SK-N-DZ (cell line): ENCODE measurements around the gene ENO1.
A peak's percentile ranks its signal among the peaks of the same experiment; 100 is the strongest.
"Not testable (repeated sequence)": the region's sequence is repeated elsewhere in the genome, so short reads cannot be mapped to it uniquely, and the experiment has no call there.

Experiments
- DNase-seq: peaks from one replicate; pipeline ENCODE4 v3.0.0-alpha.2; 2015; ENCODE audit warnings: low spot score

Gene ENO1

DNA sequence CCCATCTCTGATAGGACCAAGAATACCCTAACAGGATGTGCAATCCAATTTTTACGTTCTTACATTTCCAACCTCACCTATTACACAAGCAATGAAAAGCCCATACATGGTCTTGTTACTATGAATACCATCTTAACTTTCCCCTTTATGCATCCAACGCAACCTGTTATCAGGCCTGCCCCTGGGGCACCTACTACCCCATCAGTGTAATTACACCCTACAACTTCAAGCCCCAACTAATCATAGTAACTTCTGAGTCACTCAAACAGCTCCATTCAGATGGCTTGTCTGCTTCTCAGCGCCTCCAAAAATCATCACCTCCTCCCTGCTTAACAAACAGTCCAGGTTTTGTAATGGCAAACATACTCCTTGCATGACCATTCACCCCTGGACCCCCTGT lies 18.3 kb upstream of the ENO1 start:
- DNase-seq: not testable (repeated sequence)

DNA sequence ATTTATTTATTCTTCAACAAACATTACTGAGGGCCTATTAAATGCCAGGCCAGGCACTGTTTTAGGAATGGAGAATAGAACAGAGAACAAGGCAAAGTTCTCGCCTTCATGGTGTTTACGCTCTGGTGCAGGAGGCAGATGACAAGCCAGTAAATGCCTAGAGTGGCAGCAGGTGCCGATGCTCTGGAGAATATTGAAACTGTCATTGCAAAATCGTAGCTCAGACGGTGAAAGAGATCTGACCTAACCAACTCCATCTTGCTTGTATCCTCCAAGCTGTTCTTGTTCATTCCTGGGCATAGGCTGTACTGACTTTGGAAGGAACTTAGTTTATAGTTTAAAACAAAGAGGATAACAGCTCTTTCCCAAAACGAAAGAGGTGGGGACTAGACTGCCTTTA lies 13.5 kb upstream of the ENO1 start:
- DNase-seq: no peak

DNA sequence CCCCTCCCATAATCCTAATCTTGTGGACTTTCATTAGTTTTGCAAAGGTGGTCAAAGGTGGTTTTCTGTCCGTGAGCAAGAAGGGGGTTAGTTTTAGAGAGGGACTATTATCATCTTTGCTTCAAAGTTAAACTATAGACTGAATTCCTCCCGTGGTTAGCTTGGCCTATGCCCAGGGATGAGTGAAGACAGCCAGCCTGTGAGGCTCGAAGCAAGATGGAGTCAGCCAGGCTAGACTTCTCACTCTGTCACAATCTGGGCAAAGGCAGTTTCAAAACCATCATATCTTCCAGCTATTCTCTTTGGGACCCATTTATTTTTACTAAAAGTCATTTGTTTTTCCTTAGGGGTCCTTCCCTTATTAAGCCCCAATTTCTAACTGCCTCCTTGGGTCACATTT lies 12.9 kb upstream of the ENO1 start:
- DNase-seq: no peak

DNA sequence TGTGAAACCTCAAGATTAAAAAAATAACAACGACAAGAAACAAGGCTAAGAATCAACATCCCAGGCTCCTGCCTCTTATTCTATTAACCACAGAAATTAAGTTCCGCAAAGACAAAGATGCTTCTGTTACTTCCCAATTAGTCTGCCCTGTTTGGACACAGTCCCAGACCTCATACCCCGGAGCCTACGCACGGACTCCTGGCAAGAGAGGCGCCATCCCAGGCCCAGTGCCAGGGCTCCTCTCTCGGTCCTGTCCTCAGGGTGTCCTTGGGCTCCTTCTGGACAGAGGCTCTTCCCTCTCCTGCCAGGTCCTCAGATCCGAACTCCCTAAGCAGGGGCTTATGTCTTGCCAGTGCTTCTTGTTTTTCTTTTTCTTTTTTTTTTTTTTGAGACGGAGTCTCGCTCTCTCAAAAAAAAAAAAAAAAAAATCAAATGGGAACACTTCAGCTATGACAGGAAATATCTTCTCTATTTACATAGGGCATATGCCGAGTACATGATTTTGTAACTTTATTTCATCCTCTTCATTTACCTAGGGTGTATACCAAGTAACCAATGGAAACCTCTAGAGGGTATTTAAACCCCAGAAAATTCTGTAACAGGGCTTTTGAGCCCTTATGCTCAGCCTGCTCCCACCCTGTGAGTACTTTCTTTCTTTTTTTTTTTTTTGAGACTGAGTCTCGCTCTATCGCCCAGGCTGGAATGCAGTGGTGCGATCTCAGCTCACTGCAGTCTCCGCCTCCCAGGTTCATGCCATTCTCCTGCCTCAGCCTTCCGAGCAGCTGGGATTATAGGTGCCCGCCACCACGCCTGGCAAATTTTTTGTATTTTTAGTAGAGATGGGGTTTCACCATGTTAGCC lies 11.7 kb upstream of the ENO1 start:
- DNase-seq: no peak

DNA sequence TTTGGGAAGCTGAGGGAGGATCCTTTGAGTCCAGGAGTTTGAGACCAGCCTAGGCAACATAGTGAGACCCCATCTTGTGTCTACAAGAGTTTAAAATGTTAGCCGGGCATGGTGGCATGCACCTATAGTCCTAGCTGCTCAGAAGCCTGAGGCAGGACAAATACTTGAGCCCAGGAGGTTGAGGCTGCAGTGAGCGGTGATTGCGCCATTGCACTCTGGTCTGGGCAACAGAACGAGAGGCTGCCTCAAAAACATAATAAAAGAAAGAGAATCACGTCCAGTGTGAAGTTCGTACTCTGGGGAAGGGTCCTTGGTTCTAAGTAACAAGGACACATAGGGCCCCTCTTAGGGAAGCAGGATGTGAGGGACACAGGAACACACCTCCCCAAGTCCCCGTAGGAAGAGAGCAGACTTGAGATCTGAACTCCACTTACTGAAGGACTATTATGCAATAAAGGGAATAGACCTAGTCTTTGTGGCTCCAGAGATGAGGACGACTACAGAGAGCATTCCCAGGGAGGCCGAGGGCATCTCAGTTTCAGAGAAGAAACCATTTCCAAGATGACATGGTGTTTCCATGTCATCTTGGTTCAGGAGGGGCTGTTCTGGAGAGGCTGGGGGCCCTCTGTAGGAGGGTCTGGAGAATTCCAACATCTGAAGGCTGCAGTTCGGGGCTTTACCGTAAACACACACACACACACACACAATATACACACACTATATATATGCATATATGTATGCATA lies 10.8 kb upstream of the ENO1 start:
- DNase-seq: no peak

DNA sequence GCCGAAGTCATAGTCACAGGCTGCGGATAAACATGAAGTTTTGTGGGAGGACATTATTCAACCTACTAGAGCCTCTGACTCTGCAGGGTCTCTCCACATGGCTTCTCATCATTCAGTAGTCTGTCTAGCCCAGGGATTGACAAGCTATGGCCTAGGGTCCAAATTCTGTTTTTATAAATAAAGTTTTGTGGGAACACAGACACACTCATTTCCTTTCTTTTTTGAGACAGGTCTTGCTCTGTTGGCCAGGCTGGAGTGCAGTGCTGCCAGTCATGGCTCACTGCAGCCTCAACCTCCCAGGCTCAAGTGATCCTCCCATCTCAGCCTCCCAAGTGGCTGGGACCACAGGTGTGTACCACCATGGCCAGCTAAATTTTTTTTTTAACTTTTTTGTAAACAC lies 8.1 kb upstream of the ENO1 start:
- DNase-seq: no peak

DNA sequence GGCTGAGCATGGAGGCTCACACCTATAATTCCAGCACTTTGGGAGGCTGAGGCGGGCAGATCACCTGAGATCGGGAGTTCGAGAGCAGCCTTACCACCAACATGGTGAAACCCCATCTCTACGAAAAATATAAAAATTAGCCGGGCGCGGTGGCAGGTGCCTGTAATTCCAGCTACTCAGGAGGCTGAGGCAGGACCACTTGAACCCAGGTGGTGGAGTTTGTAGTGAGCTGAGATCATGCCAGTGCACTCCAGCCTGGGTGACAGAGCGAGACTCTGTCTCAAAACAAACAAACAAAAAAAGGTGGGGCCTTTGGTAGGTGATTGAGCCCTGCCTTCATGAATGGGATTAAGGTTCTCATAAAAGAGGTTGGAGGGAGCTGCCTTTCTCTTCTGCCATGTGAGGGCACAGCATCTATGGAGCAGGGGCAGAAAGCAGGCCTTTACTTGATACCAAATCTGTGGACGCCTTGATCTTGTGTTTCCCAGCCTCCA lies 7.6 kb upstream of the ENO1 start:
- DNase-seq: not testable (repeated sequence)

DNA sequence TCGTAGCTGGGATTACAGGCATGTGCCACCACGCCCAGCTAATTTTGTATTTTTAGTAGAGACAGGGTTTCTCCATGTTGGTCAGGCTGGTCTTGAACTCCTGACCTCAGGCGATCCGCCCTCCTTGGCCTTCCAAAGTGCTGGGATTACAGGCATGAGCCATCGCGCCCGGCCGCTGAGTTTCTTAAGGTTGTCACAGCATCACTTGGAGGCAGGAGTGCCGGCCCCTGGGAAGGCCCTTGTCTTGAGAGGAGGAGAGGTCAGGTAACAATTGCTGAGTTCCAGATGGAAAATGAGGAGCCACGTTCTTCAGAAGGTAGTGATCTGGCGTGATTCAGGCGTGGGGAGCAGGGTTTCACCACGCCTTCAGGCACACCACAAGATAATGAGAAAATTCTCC lies 5.6 kb upstream of the ENO1 start:
- not testable (repeated sequence) for DNase-seq

DNA sequence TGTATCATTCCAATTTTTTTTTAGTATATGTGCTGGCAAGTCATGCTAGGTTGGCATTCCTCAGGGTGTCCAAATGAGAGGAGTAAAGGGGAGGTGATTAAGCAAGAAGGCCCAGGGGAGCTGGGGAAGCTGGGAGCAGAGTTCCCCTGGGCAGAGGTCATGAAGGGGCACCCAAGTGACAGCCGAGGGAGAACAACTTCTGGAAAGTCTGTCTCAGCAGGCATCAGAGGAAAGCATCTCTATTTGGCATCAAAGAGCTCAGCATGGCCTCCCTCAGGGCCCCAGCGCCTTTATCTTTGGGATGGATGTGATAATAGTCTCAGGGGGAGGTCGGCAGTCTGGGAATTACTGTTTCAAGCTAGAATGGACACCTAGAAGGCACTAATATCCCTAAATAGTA lies 5.0 kb upstream of the ENO1 start:
- no peak for DNase-seq

DNA sequence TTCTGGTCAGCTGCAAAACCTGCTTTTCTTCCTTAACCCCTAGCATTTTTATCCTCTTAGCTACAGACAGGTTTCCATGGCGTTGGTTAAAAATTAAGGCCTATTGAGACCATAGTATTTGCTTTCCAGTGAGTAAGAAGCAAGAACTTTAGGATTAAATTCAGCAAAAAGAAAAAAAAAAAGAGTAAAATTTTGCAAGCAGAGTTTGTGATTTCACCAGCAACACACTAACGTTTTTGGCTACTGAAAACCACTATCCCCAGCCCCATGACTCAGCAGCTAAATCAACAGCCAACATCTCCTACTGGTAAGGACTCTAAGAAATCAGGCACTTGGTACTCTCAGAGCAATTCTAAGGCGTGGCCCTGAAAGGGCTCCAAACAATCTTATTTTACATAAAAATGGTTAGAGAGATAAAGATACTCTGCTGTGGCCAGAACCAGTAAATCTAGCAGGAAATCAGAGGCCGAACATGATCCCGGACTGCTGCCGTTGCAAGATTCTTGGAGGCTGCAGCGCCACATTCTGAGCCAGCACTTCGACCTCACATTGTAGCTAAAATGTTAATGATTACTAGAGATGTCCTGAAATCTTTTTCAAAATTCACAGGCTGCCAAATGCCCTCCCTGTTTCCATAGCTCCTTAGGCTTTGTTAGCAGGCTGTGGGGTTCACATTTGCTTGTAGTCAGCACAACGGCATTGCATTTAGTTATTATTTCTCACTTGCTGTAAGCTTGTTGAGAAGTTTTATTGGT lies 1.6 kb upstream of the ENO1 start:
- DNase-seq: no peak

DNA sequence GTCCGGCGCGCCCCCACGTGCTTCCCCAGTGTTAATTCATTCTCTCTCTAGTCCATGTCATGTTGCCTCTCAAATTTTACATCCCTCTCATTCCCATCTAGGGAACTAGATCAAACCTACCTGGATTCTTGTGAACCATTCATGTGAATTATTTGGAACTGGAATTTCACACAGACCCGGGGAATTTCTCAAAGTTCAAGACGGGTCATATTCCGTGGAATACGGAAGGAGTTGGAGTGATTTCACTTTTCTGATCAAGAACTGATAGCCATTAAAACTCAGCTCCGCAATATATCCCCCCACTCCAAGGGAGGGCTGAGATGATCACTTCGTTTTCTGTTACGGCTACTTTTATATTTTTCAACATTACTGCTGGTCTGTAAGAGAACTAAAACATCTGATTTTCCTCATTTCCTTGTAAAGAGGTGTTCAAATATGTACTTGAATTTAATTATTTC lies 1.0 kb upstream of the ENO1 start:
- DNase-seq: no peak

DNA sequence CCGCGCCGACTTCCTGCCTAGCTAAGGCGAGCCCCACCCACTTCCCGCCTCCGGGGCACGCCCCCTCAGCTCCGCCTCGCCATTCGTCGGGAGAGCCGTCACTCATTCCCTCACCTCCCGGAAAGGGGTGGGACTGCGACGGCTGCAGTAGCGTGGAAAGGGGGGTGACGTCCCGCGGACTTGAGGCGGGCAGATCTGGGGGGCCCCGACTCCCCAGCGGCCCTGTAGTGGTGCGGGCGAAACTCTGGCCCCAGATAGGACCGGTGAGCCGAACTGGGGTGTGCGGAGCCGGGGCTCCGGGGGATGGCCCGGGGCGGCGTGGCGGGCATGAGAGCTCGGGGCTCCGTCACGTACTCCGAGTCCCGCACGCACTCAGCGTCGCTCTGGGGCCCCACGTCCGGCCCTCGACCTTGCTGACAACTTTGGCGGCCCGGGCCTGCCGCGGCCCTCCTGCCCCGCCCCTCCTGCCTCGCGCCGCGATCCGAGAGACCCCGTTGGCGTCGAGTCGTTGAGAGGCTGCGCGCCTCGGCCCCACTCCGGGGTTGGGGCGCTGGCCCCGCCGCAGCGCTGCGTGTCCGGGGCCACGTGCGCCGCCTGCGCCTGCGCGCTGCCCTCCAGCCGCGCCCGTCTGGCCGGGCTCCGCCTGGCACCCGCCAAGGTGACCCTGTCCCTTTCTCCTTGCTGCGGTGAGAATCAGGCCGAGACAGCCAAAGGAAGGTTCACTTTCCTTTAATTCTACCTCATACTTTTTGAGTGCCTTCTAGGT lies 395 bp upstream of the ENO1 start:
- peak; percentile 93 for DNase-seq

DNA sequence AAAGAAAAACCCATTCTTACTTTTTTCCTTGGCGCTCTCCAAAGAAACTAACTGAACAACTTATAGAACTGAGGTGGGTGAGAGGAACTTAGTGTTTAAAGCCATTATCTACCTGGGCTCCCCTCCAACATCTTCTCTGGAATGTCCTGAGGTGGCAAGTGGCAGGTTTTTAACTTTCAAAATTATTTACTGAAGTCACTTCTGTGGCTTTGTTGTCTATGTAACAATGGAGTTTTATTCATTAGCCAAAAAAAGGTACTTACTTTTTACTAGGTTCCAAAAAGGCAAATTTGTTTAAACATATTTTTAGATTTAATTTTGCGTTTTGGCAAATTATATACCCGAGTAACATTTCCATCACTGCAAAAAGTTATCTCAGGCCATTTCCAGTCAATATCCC lies 2.4 kb downstream of the ENO1 start:
- no peak for DNase-seq

DNA sequence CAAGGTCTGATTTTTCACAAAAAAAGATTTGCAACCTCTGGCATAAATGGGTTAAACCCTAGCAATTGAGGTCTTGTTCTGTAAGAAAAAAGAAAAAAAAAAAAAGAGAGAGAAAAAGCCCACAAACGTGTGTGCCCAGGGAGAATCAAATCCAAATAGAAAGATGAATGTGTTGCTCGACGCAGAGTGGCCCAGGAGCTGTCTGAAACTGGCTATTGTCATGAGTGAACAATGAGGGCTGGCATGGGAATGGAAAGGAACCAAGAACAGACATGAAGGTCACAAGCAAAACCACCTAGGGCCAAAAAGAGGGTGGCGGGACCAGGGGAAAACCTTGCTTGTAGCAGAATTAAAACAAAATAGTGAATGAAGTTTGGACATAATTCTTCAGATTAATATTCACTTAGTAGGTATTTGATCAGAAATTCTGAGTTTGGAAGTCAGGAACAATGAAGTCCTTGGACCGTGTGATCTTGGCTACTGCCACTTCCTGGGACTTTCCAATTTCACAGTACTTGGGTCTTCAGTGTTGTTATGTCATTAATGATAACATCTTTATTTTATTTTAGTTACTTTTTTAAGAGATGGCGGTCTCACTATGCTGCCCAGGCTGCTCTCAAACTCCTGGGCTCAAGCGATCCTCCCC lies 3.1 kb downstream of the ENO1 start:
- no peak for DNase-seq

DNA sequence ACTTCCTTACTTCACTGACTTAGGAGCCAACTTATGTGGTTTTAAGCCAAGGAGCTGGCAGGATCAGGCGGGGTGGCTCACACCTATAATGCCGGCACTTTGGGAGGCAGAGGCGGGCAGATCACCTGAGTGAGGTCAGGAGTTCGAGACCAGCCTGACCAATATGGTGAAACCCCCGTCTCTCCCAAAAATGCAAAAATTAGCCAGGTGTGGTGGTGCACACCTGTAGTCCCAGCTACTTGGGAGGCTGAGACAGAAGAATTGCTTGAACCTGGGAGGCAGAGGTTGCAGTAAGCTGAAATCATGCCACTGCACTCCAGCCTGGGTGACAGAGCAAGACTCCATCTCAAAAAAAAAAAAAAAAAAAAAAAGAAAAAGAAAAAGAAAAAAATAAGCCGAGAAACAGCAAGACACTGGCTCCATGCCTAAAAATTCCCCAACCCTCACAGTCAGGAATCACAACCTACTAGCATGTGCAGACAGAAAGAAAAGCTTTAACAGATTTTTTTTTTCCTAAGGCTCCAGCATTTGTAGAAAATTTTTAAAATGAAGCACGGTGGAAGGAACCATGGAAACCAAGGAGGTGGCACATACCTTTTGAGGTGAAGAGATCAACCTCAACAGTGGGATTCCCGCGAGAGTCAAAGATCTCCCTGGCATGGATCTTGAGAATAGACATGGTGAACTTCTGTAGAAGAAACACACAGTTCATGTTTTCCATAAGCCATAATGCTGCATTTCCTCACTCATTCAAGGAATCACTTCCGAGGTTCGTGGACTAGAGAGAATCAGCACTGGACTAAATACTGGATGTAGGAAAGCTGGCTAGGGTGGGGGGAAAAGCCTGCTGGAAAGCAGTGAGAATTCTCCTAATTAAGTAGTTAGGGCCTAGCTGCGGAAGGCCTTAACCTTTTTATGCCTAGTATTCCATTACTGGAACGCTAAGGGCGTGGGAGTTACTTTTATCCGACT lies 4.0 kb downstream of the ENO1 start:
- DNase-seq: no peak

DNA sequence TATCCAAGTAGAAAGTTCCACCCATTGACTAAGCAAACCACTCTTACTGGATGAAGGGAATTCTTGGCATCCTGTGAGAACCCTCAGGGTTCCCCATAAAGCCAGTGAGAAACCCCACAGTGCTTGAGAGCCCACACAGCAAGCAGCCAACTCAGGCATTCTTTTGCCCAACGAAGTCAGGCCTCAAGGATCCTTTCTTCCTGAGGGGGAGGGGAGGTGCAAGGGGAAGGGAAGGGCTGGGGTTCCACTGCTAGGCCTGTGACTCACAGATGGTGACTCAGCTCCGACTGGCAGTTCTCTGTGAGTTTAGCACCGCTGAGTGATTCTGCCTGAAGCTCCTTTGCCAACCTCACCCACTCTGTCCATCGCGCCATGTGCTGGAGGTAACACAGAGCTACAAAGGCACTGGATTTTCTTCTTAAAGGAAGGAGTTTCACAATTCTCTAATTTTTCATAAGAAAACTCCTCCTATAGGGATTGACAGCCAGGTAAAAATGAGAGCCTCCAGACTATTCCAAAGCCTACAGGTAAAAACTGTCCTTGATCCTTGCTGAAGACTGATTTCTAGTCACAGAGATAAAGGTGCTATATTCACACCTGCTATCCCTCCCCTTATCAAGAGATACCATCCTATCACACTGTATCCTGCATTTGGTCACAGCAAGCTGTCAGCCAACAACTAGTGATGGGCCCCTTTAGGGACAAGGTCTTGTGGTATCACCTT lies 4.8 kb downstream of the ENO1 start:
- no peak for DNase-seq

DNA sequence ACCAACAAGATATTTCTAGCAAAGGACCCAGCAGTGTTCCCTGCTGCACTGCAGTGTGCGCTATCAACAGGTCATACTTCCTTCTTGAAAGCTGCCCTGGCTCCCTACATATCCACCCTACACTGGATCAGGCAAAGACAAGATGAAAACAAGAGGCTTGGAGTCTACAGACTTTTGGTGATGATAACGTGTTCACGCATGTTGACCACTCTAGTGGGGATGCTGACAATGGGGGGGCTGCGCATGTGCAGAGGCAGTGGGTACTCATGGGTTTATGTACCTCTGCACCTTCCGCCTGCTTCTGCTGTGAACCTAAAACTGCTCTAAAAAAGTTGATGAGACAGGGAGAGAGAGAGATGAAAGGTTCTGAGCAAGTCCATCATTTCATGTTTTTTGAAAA lies 5.5 kb downstream of the ENO1 start:
- no peak for DNase-seq

DNA sequence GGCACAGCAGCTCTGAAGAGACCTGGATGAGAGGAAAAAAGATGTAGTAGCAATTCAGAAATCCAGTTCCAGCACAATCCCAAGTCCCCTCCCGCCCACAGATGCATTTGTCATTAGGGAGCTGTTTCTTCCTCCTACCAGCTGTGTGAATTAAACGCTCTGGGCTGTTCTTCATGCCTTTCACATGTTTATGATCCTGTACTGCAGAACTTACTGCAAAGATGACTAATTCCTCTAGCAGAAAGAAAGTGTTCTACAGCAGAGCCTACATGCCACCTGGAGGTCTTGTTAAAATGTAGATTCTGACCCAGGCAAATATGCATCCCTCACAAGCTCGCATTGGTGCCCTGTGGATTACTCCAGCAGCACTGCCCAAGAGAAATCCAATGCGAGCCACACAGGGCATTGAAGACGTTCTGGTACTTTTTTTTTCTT lies 6.5 kb downstream of the ENO1 start:
- no peak for DNase-seq

DNA sequence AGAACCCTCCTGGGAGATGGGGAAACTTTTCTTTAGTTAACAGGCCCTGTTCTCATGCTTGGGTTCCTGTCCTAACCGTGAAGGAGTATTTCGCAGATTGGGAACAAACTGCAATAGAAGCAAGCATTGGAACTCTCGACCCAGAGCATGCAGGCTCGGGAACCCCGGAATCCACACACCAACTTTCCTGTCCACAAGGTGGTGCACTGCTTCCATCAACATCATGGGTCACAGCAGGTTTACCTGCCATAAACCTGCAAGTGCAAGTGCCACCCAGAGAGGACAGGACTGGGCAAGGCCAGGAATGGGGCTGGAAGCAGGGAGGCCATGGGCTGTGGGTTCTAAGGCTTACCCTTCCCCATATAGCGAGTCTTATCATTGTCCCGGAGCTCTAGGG lies 6.9 kb downstream of the ENO1 start:
- DNase-seq: no peak
